AG08395 (cell line): ENCODE data around the gene ECE1.
"Not testable (repeated sequence)": the region's sequence is repeated elsewhere in the genome, so short reads cannot be mapped to it uniquely, and the experiment has no call there.

Source experiments
- DNase-seq: peaks from one replicate; pipeline ENCODE4 v3.0.0; 2012; ENCODE audit warnings: mixed read lengths, low spot score

The ECE1 gene

GRCh38 chr1:21249940-21250493, 40.2 kb downstream of the ECE1 start:
- DNase-seq = no peak

GRCh38 chr1:21247892-21248715, 42.2 kb downstream of the ECE1 start:
- DNase-seq = no peak

GRCh38 chr1:21246905-21247642, 43.2 kb downstream of the ECE1 start:
- no peak for DNase-seq

- no peak for DNase-seq
Observed at GRCh38 chr1:21245688-21246229, 44.5 kb downstream of the ECE1 start.

GRCh38 chr1:21244986-21245687, 45.1 kb downstream of the ECE1 start:
- DNase-seq = no peak

DNA sequence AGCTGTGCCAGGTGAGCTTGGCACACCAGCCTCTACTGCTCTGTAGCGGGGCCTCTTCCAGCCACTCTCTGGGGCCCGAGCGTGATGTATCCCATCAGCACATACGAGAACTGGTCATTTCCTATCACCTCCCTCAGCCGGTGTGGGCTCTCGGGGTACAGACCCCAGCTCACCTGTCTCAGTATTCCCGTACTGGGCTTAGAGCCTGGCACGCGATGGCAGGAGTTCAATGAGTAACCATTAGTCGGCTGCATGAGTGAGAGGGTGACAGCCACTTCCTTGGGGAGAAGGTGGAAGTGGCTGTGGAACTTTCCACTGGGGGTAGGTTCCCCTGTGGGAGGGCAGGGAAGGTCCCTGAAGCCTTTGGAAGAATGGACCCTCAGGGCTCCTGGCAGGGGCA, 46.1 kb downstream of the ECE1 start:
- no peak for DNase-seq

GRCh38 chr1:21242846-21243245, 47.4 kb downstream of the ECE1 start:
- DNase-seq = no peak

GRCh38 chr1:21241771-21242581, 48.3 kb downstream of the ECE1 start:
- no peak for DNase-seq

DNA sequence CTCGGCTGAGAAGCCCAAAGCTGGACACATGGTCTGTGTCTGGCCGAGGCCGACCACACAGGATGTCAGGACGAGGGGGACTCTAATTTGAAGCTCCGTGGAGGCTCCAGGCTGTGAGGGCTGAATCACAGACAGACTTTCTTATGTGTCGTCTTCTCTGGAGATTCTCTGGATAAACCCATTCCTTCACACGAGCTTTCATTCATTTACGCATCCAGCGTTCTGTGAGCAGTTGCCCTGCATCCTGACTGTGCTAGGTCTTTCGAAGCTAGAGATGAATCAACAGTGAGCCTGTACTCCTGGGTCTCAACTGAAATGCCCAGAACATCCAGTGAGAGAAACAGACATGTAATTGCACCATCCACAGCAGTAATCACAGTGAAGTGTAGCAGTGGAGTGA, 49.6 kb downstream of the ECE1 start:
- DNase-seq = no peak

DNA sequence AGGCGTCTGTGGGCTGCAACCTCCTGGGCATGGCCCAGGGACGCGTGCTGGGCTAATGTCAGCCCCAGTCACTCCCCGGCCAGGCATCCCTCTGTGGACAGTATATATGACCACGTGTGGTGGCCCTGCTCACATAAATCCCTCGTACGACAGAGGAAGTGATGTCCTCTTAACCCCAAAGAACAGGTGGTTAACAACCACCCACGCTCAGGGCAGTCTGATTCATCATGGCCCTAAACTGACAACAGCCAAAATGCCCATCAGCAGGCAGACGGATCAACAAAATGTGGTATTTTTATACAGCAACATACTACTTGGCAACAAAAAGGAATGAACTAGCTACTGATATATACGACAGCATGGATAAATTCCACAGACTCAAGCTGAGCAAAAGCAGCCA, 51.0 kb downstream of the ECE1 start:
- DNase-seq = no peak

DNA sequence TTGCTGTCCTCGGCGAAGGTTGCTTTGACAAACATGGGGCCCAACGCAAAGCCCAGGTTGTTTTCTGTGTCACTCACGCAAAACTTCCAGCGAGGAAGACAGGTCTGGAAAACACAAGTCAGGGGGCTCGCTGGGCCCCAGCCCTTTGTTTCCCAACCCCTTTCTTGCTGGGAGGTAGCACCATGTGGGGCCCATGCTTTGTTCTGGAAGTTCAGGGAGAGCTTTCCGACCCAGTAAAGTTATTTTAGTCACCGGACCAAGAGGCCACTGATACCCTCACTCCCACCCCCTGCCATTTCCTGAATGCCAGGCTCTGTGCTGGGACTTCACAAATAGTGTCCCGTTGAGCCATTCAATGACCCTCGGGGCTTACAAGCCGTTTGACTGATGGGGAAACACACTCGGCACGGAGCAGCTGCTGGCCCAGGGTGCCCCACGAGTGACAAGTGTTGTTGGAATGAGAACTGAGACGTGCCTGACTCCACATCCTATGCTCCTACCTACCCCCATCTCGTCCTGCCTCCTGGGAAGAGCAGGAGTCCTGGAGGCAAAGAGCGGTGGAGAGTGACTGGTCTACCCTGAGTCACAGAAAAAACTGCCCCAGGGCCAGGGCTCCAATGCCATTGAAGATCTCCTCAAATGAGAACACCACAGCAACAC, 52.0 kb downstream of the ECE1 start:
- peak; percentile 46 for DNase-seq

DNA sequence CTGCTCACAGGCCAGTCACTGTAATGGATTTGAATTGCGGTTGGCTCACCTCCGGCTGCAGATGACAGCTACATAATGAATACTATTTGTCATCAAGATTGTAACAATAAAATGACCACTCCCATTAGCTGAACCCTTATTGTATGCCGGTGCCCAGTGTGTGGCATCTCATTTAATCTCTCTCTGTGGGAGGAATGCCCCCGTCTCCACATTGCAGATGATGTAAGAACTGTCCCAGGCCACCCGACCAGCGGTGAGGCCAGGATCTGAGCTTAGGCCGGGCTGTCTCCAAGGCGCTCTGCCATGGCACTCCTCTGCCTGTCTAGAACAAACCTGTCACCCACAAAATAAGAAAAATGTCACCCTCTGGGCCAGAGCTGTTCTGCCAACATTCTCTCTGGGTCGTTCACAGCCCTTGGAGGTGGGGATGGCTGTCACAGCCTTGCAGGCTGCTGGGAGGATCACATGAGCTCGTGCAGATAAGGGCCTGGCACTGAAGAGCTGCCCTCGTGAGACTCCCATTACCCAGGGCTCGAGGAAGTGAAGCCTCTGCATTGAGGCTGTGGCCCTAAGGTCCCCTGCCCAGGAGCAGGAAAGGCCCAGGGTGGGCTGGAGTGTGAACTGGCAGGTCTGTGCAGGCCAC, 52.7 kb downstream of the ECE1 start:
- no peak for DNase-seq

GRCh38 chr1:21236178-21236577, 54.1 kb downstream of the ECE1 start:
- DNase-seq = no peak

DNA sequence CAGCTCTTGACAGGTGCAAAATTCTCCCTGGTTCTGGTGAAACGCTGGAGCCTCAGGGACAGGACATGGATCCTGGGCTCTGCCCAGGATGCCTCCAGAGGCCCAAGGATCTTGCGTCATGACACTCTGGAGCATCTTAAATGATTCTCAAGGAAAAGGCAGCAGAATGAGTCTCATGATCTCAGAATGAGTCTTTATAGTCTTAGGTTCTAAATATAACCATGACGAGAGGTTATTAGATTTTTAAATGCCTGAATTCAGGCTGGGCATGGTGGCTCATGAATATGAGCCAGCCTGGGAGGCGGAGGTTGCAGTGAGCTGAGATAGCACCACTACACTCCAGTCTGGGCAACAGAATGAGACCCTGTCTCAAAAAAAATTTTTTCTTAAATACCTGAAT, 55.5 kb downstream of the ECE1 start:
- DNase-seq = peak; percentile 51

GRCh38 chr1:21233490-21233889, 56.8 kb downstream of the ECE1 start:
- DNase-seq = no peak

DNA sequence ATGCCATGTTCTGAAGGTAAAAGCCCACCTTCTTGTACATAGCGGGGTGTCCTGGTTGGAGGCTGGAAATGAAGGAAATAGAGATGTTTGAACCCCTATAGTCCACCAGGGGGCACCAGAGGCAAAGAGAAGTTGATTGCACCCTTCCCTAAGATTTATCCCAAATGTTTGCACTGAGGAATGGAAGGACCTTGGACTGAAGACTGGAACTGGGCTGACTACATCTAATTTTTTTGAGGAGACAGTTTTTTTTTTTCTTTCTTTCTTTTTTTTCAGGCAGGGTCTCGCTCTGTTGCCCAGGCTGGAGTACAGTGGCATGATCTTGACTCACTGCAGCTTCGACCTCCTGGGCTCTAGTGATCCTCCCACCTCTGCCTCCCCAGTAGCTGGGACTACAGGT, 58.2 kb downstream of the ECE1 start:
- peak; percentile 74 for DNase-seq

GRCh38 chr1:21229246-21230000, 60.8 kb downstream of the ECE1 start:
- no peak for DNase-seq

DNA sequence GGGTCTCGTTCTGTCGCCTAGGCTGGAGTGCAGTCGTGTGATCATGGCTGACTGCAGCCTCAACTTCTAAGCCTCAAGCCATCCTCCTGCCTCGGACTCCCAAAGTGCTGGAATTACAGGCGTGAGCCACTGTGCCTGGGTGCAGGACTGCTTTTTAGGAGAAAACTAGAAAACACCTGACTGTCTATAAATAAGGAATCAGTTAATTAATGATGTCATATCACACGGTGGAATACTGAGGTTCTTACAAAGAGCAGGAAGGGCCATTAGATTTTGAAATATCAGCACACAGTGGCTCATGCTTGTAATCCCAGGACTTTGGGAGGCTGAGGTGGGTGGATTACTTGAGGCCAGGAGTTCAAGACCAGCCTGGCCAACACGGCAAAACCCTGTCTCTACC, 62.0 kb downstream of the ECE1 start:
- DNase-seq = not testable (repeated sequence)

DNA sequence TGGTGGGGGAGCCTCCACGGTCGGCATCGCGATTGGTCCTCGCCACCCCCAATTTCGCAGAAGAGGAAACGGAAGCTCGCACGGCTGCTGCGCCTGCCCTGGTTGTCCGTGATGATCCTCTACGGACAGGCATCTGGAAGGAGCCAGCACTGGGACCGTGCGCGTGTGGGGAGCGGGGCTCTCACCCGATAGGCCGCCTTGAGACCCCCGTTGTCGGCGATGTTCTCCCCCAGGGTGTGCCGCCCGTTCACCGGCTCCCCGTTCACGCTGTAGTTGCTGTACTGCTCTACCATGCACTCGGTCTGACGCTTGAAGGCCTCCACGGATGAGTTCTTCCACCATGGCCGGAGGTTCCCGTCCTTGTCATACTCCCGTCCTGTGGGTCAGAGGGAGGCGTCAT, 65.2 kb downstream of the ECE1 start:
- DNase-seq = no peak

- DNase-seq = peak; percentile 65
Observed at GRCh38 chr1:21220815-21221214, 69.4 kb downstream of the ECE1 start.
